HCT116 (cell line): Measurements from ENCODE around the gene KRT38.
A peak's percentile ranks its signal among the peaks of the same experiment; 100 is the strongest.

ENCODE experiments used
- CEBPB ChIP-seq: IDR thresholded peaks from 2 replicates; pipeline ENCODE4 v1.6.1; 2012; ENCODE audit warnings: low read depth
- EZH2 ChIP-seq: fragments of 200-600 bp; sonication (generic); IDR thresholded peaks from 2 replicates; pipeline ENCODE4 v1.6.1; 2017; ENCODE audit warnings: antibody characterized with exemption, mixed run types
- MAX ChIP-seq: IDR thresholded peaks from 2 replicates; pipeline ENCODE4 v1.6.1; 2012
- POLR2A ChIP-seq: IDR thresholded peaks from 2 replicates; pipeline ENCODE4 v1.7.0; 2011; ENCODE audit warnings: borderline replicate concordance; ENCODE audit not compliant: insufficient read depth, insufficient read length; ENCODE audit errors: extremely low read depth
- POLR2AphosphoS5 ChIP-seq: IDR thresholded peaks from 2 replicates; pipeline ENCODE4 v1.6.1; 2011; ENCODE audit warnings: mild to moderate bottlenecking, low read depth, low read length, moderate library complexity
- SIN3A ChIP-seq: IDR thresholded peaks from 2 replicates; pipeline ENCODE4 v1.6.1; 2012; ENCODE audit warnings: low read depth
- SP1 ChIP-seq: IDR thresholded peaks from 2 replicates; pipeline ENCODE4 v1.6.1; 2012; ENCODE audit warnings: low read depth
- SRF ChIP-seq: IDR thresholded peaks from 2 replicates; pipeline ENCODE4 v1.6.1; 2012; ENCODE audit warnings: low read depth
- YY1 ChIP-seq: IDR thresholded peaks from 2 replicates; pipeline ENCODE4 v1.6.1; 2011; ENCODE audit warnings: low read length, low read depth, moderate library complexity, mild to moderate bottlenecking; ENCODE audit not compliant: insufficient replicate concordance; ENCODE audit errors: extremely low read depth
- ZFX ChIP-seq: fragments of 450-650 bp; IDR thresholded peaks from 2 replicates; pipeline ENCODE4 v1.6.1; 2017
- ZNF274 ChIP-seq: fragments of 200-500 bp; sonication (Bioruptor generic); IDR thresholded peaks from 2 replicates; pipeline ENCODE4 v1.6.1; 2014; ENCODE audit warnings: mild to moderate bottlenecking, low read depth, low read length, inconsistent platforms
- TF ChIP-seq, protein P1 (sequence below), 3 experiments: fragments of 200-600 bp in 1 of 3; sonication (generic) in 1 of 3; IDR thresholded peaks in 2 of 3; conservative IDR thresholded peaks in 1 of 3; 2 replicates each; pipeline ENCODE4 v1.5.1; 2012 to 2017; ENCODE audit warnings: low read depth in 2 of 3, low read length in 2 of 3, antibody characterized with exemption in 1 of 3, borderline replicate concordance in 1 of 3, control low read depth in 1 of 3, mild to moderate bottlenecking in 1 of 3, mixed read lengths in 1 of 3, mixed run types in 1 of 3, moderate library complexity in 1 of 3; ENCODE audit not compliant: insufficient read depth in 1 of 3
- TF ChIP-seq, protein P2 (sequence below): IDR thresholded peaks from 2 replicates; pipeline ENCODE4 v1.6.1; 2012; ENCODE audit warnings: low read depth

DNA sequence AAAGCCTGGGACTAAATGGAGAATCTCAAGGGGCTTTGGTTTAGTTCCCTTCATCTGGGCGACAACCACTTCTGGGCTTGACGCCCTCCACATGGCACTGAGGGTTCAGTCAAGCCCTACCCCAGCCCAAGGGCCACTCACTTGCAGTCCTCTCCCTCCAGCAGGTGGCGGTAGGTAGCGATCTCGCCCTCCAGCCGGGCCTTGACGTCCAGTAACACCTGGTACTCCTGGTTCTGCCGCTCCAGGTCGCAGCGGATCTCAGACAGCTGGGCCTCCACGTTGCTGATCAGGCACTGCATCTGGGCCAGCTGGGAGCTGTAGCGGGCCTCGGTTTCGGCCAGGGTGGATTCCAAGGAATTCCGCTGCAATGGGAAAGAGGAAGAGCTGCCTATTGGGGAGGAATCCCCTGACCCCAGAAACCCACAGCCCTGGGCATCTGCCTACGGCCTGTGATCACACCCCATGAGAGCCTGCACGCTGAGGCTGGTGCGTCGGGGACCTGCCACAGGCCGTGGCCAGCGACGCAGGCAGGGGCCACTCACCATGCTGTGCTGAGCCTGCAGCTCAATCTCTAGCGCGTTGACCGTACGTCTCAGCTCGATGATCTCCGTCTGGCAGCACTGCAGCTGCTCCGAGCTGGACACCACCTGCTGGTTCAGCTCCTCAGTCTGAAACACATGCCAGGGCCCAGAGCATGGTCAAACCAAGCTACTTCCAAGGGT, 46.2 kb upstream of the KRT38 start:
- TF ChIP-seq POLR2A (no peak), SIN3A (no peak), SP1 (no peak), SRF (no peak), YY1 (no peak), POLR2AphosphoS5 (no peak), MAX (no peak), CEBPB (no peak), ZFX (no peak), EZH2 (no peak), ZNF274 (no peak)
- TF ChIP-seq, protein P1, sequence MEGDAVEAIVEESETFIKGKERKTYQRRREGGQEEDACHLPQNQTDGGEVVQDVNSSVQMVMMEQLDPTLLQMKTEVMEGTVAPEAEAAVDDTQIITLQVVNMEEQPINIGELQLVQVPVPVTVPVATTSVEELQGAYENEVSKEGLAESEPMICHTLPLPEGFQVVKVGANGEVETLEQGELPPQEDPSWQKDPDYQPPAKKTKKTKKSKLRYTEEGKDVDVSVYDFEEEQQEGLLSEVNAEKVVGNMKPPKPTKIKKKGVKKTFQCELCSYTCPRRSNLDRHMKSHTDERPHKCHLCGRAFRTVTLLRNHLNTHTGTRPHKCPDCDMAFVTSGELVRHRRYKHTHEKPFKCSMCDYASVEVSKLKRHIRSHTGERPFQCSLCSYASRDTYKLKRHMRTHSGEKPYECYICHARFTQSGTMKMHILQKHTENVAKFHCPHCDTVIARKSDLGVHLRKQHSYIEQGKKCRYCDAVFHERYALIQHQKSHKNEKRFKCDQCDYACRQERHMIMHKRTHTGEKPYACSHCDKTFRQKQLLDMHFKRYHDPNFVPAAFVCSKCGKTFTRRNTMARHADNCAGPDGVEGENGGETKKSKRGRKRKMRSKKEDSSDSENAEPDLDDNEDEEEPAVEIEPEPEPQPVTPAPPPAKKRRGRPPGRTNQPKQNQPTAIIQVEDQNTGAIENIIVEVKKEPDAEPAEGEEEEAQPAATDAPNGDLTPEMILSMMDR (IDR thresholded peaks at IDR 0.05 in 2 of 3, conservative IDR thresholded peaks at IDR 0.05 in 1 of 3; ENCODE audit: borderline replicate concordance in 1 of 3, insufficient read depth in 1 of 3, low read depth in 2 of 3, low read length in 2 of 3) = peak in 2 of 3 experiments; percentile 46 to 57; a peak in 4 of 6 replicates
- TF ChIP-seq, protein P2, sequence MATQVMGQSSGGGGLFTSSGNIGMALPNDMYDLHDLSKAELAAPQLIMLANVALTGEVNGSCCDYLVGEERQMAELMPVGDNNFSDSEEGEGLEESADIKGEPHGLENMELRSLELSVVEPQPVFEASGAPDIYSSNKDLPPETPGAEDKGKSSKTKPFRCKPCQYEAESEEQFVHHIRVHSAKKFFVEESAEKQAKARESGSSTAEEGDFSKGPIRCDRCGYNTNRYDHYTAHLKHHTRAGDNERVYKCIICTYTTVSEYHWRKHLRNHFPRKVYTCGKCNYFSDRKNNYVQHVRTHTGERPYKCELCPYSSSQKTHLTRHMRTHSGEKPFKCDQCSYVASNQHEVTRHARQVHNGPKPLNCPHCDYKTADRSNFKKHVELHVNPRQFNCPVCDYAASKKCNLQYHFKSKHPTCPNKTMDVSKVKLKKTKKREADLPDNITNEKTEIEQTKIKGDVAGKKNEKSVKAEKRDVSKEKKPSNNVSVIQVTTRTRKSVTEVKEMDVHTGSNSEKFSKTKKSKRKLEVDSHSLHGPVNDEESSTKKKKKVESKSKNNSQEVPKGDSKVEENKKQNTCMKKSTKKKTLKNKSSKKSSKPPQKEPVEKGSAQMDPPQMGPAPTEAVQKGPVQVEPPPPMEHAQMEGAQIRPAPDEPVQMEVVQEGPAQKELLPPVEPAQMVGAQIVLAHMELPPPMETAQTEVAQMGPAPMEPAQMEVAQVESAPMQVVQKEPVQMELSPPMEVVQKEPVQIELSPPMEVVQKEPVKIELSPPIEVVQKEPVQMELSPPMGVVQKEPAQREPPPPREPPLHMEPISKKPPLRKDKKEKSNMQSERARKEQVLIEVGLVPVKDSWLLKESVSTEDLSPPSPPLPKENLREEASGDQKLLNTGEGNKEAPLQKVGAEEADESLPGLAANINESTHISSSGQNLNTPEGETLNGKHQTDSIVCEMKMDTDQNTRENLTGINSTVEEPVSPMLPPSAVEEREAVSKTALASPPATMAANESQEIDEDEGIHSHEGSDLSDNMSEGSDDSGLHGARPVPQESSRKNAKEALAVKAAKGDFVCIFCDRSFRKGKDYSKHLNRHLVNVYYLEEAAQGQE = no peak
